SK-N-MC (cell line): ENCODE results near the gene TMC1.

ENCODE experiments used
- EZH2 ChIP-seq: fragments of 200-600 bp; sonication (generic); IDR thresholded peaks from one replicate; pipeline ENCODE4 v1.6.1; 2017; ENCODE audit warnings: antibody characterized with exemption
- FOXP2 ChIP-seq: optimal IDR thresholded peaks from 2 replicates; pipeline ENCODE3; 2011; ENCODE audit warnings: mild to moderate bottlenecking, moderate library complexity; ENCODE audit not compliant: insufficient read depth; ENCODE audit errors: extremely low read length, control extremely low read depth
- POLR2AphosphoS5 ChIP-seq: IDR thresholded peaks from 2 replicates; pipeline ENCODE4 v1.6.1; 2012; ENCODE audit warnings: mild to moderate bottlenecking, low read depth, low read length, borderline replicate concordance

GRCh38 chr9:72627147-72627546, 105.7 kb downstream of the TMC1 start:
- no peak for TF ChIP-seq POLR2AphosphoS5
- TF ChIP-seq EZH2, result no peak
- no peak for TF ChIP-seq FOXP2
